GM10266 (cell line): ENCODE measurements around the gene NTRK3.

Experiments
- DNase-seq: peaks from one replicate; pipeline ENCODE4 v3.0.0; 2012; ENCODE audit errors: extremely low spot score
- TF ChIP-seq, protein P1 (sequence below): IDR thresholded peaks from 2 replicates; pipeline ENCODE4 v1.5.1; 2012; ENCODE audit warnings: mild to moderate bottlenecking, low read depth; ENCODE audit not compliant: control insufficient read depth, insufficient read depth; ENCODE audit errors: missing control alignments

NTRK3 gene

GRCh38 chr15:88239594-88239993 is 16.9 kb downstream of the NTRK3 start:
- TF ChIP-seq, protein P1, sequence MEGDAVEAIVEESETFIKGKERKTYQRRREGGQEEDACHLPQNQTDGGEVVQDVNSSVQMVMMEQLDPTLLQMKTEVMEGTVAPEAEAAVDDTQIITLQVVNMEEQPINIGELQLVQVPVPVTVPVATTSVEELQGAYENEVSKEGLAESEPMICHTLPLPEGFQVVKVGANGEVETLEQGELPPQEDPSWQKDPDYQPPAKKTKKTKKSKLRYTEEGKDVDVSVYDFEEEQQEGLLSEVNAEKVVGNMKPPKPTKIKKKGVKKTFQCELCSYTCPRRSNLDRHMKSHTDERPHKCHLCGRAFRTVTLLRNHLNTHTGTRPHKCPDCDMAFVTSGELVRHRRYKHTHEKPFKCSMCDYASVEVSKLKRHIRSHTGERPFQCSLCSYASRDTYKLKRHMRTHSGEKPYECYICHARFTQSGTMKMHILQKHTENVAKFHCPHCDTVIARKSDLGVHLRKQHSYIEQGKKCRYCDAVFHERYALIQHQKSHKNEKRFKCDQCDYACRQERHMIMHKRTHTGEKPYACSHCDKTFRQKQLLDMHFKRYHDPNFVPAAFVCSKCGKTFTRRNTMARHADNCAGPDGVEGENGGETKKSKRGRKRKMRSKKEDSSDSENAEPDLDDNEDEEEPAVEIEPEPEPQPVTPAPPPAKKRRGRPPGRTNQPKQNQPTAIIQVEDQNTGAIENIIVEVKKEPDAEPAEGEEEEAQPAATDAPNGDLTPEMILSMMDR = no peak
- no peak for DNase-seq

GRCh38 chr15:88238618-88239430 is 17.7 kb downstream of the NTRK3 start:
- TF ChIP-seq, protein P1 = no peak
- no peak for DNase-seq

- TF ChIP-seq, protein P1 = no peak
- DNase-seq = no peak
These were observed 21.8 kb downstream of the NTRK3 start for GRCh38 chr15:88234711-88235110.

DNA sequence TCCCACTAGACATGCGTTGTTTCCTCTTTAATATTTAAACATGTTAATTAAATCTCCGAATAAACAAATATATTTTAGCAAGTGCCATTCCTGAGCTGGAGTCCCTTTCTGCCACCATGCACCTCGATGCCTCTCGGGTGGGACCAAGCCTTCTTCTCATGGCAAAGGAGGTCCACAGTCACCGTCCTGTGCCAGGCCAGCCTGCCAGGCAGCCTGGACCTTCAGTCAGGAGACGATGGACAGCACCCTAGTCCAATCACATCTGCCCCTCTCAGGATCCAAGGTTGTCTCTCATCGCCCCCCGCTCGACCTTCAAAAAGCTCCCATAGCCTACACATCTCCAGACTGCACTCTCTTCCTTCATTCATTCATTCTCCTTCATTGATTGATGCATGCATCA is 22.6 kb downstream of the NTRK3 start:
- TF ChIP-seq, protein P1 = no peak
- DNase-seq = no peak

- TF ChIP-seq, protein P1 = no peak
- DNase-seq = no peak
These were observed 23.8 kb downstream of the NTRK3 start for GRCh38 chr15:88232771-88233201.

DNA sequence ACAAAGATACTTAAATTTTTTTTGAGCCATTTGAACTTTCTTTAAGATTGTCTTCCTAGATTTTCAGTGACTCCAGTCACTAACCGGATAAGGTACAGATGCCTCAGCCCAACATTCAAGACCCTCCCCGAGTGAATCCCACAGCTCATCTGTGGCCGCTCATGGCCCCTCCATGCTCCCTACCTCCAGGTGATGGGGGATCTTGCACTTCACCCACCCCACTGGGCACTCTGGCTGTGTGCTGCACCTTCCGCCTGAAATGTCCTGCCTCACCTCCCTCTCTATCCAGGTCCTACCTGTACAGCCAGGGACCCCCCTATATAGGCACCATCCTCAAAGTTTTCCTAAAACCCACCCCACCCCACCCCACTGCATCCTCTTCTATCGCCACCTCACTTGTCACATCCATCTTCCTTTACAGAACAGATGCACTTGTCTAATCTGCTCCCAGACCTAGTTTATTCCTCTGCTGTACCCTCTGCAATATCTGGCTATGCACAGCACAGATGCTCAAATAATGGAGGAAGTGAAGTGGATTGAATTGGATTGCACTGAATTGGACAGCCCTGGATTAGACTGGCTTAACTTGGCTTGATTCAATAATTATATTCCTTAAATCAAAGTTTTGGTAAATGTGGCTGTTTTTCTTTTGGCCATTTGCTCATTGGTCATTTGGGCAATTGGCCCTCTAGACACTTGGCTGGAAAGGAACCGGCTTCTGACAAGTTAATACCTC is 24.5 kb downstream of the NTRK3 start:
- TF ChIP-seq, protein P1 = no peak
- DNase-seq = no peak

DNA sequence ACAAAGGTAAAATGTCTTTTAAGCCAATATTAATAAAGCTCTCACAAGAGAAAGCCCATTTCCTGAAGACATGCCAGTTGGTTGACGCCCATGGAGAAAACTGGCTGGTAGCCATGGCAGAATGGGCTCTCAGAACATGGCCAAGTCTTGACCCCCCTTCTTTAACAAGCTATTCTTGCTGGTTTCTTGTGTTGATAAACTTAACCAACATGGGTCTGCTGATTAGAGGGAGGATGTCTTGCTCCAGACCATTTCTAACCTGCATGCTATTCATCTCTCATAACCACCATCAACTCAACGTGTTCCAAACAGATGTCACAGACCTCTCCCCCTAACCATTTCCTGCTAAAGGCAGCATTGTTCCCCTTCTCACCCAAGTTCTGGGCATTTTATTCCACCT is 25.7 kb downstream of the NTRK3 start:
- no peak for DNase-seq
- TF ChIP-seq, protein P1 = no peak
